ENCODE data around the gene TMEM132D.

Gene TMEM132D

GRCh38 chr12:129592449-129592848, 311.4 kb downstream of the TMEM132D start:
- H3K36me3 ChIP-seq (ENCODE audit: control insufficient read depth, insufficient read depth, low read length) = no peaks in the 10 kb centered on the region
- H3K4me1 ChIP-seq (ENCODE audit: control insufficient read depth, insufficient read depth, low read length) = no peaks in the 10 kb centered on the region
- no peak overlapping the region for H3K4me3 ChIP-seq (ENCODE audit: low read length)
- no peaks in the 10 kb centered on the region for H3K9me3 ChIP-seq (ENCODE audit: control insufficient read depth, low read length)
- no peaks in the 10 kb centered on the region for H3K27me3 ChIP-seq (ENCODE audit: control insufficient read depth, insufficient read depth, low read length)
- H3K9ac ChIP-seq (ENCODE audit: low read length) = no peak overlapping the region

GRCh38 chr12:129589503-129589902, 314.3 kb downstream of the TMEM132D start:
- H3K4me1 ChIP-seq (ENCODE audit: control insufficient read depth, insufficient read depth, low read length) = no peaks in the 10 kb centered on the region
- no peak overlapping the region for H3K9ac ChIP-seq (ENCODE audit: low read length)
- no peaks in the 10 kb centered on the region for H3K9me3 ChIP-seq (ENCODE audit: control insufficient read depth, low read length)
- H3K4me3 ChIP-seq (ENCODE audit: low read length) = no peak overlapping the region
- H3K27me3 ChIP-seq (ENCODE audit: control insufficient read depth, insufficient read depth, low read length) = no peaks in the 10 kb centered on the region
- no peaks in the 10 kb centered on the region for H3K36me3 ChIP-seq (ENCODE audit: control insufficient read depth, insufficient read depth, low read length)

GRCh38 chr12:129588142-129588541, 315.7 kb downstream of the TMEM132D start:
- H3K27me3 ChIP-seq (ENCODE audit: control insufficient read depth, insufficient read depth, low read length) = no peaks in the 10 kb centered on the region
- H3K4me3 ChIP-seq (ENCODE audit: low read length) = no peak overlapping the region
- H3K4me1 ChIP-seq (ENCODE audit: control insufficient read depth, insufficient read depth, low read length) = no peaks in the 10 kb centered on the region
- H3K9ac ChIP-seq (ENCODE audit: low read length) = no peak overlapping the region
- no peaks in the 10 kb centered on the region for H3K36me3 ChIP-seq (ENCODE audit: control insufficient read depth, insufficient read depth, low read length)
- no peaks in the 10 kb centered on the region for H3K9me3 ChIP-seq (ENCODE audit: control insufficient read depth, low read length)

GRCh38 chr12:129585296-129585695, 318.5 kb downstream of the TMEM132D start:
- Histone ChIP-seq H3K36me3 (ENCODE audit: control insufficient read depth, insufficient read depth, low read length) (no peaks in the 10 kb centered on the region), H3K4me3 (ENCODE audit: low read length) (no peak overlapping the region), H3K4me1 (ENCODE audit: control insufficient read depth, insufficient read depth, low read length) (no peaks in the 10 kb centered on the region), H3K9me3 (ENCODE audit: control insufficient read depth, low read length) (no peaks in the 10 kb centered on the region), H3K9ac (ENCODE audit: low read length) (no peak overlapping the region), H3K27me3 (ENCODE audit: control insufficient read depth, insufficient read depth, low read length) (no peaks in the 10 kb centered on the region)

GRCh38 chr12:129579879-129580278, 323.9 kb downstream of the TMEM132D start:
- H3K9me3 ChIP-seq (ENCODE audit: control insufficient read depth, low read length) = no peaks in the 10 kb centered on the region
- no peaks in the 10 kb centered on the region for H3K27me3 ChIP-seq (ENCODE audit: control insufficient read depth, insufficient read depth, low read length)
- H3K36me3 ChIP-seq (ENCODE audit: control insufficient read depth, insufficient read depth, low read length) = no peaks in the 10 kb centered on the region
- no peak overlapping the region for H3K4me3 ChIP-seq (ENCODE audit: low read length)
- H3K9ac ChIP-seq (ENCODE audit: low read length) = no peak overlapping the region
- H3K4me1 ChIP-seq (ENCODE audit: control insufficient read depth, insufficient read depth, low read length) = no peaks in the 10 kb centered on the region

- Histone ChIP-seq H3K4me1 (ENCODE audit: control insufficient read depth, insufficient read depth, low read length) (no peaks in the 10 kb centered on the region), H3K9ac (ENCODE audit: low read length) (no peak overlapping the region), H3K4me3 (ENCODE audit: low read length) (no peak overlapping the region), H3K9me3 (ENCODE audit: control insufficient read depth, low read length) (no peaks in the 10 kb centered on the region), H3K27me3 (ENCODE audit: control insufficient read depth, insufficient read depth, low read length) (no peaks in the 10 kb centered on the region), H3K36me3 (ENCODE audit: control insufficient read depth, insufficient read depth, low read length) (no peaks in the 10 kb centered on the region)
Measured at GRCh38 chr12:129571901-129572494, 331.8 kb downstream of the TMEM132D start.

- no peaks in the 10 kb centered on the region for H3K9me3 ChIP-seq (ENCODE audit: control insufficient read depth, low read length)
Measured at GRCh38 chr12:129570796-129571400, 332.9 kb downstream of the TMEM132D start.

GRCh38 chr12:129566800-129567199, 337.0 kb downstream of the TMEM132D start:
- Histone ChIP-seq H3K36me3 (ENCODE audit: control insufficient read depth, insufficient read depth, low read length) (no peaks in the 10 kb centered on the region), H3K4me3 (ENCODE audit: low read length) (no peak overlapping the region), H3K9ac (ENCODE audit: low read length) (no peak overlapping the region), H3K9me3 (ENCODE audit: control insufficient read depth, low read length) (no peaks in the 10 kb centered on the region), H3K4me1 (ENCODE audit: control insufficient read depth, insufficient read depth, low read length) (no peaks in the 10 kb centered on the region), H3K27me3 (ENCODE audit: control insufficient read depth, insufficient read depth, low read length) (no peaks in the 10 kb centered on the region)

More at GRCh38 chr12:129570796-129571400, 332.9 kb downstream of the TMEM132D start:
- Histone ChIP-seq H3K9ac (ENCODE audit: low read length) (no peak overlapping the region), H3K4me1 (ENCODE audit: control insufficient read depth, insufficient read depth, low read length) (no peaks in the 10 kb centered on the region), H3K36me3 (ENCODE audit: control insufficient read depth, insufficient read depth, low read length) (no peaks in the 10 kb centered on the region), H3K27me3 (ENCODE audit: control insufficient read depth, insufficient read depth, low read length) (no peaks in the 10 kb centered on the region), H3K4me3 (ENCODE audit: low read length) (no peak overlapping the region)

- no peaks in the 10 kb centered on the region for H3K4me1 ChIP-seq (ENCODE audit: control insufficient read depth, insufficient read depth, low read length)
- no peak overlapping the region for H3K4me3 ChIP-seq (ENCODE audit: low read length)
- H3K9me3 ChIP-seq (ENCODE audit: control insufficient read depth, low read length) = no peaks in the 10 kb centered on the region
- H3K9ac ChIP-seq (ENCODE audit: low read length) = no peak overlapping the region
- no peaks in the 10 kb centered on the region for H3K27me3 ChIP-seq (ENCODE audit: control insufficient read depth, insufficient read depth, low read length)
- no peaks in the 10 kb centered on the region for H3K36me3 ChIP-seq (ENCODE audit: control insufficient read depth, insufficient read depth, low read length)
Measured at GRCh38 chr12:129564768-129565167, 339.1 kb downstream of the TMEM132D start.

GRCh38 chr12:129563266-129563665, 340.6 kb downstream of the TMEM132D start:
- no peaks in the 10 kb centered on the region for H3K4me1 ChIP-seq (ENCODE audit: control insufficient read depth, insufficient read depth, low read length)
- no peak overlapping the region for H3K9ac ChIP-seq (ENCODE audit: low read length)
- H3K9me3 ChIP-seq (ENCODE audit: control insufficient read depth, low read length) = no peaks in the 10 kb centered on the region
- H3K27me3 ChIP-seq (ENCODE audit: control insufficient read depth, insufficient read depth, low read length) = no peaks in the 10 kb centered on the region
- no peak overlapping the region for H3K4me3 ChIP-seq (ENCODE audit: low read length)
- H3K36me3 ChIP-seq (ENCODE audit: control insufficient read depth, insufficient read depth, low read length) = no peaks in the 10 kb centered on the region

GRCh38 chr12:129561304-129561703, 342.5 kb downstream of the TMEM132D start:
- Histone ChIP-seq H3K4me1 (ENCODE audit: control insufficient read depth, insufficient read depth, low read length) (no peaks in the 10 kb centered on the region), H3K36me3 (ENCODE audit: control insufficient read depth, insufficient read depth, low read length) (no peaks in the 10 kb centered on the region), H3K4me3 (ENCODE audit: low read length) (no peak overlapping the region), H3K27me3 (ENCODE audit: control insufficient read depth, insufficient read depth, low read length) (no peaks in the 10 kb centered on the region), H3K9ac (ENCODE audit: low read length) (no peak overlapping the region), H3K9me3 (ENCODE audit: control insufficient read depth, low read length) (no peaks in the 10 kb centered on the region)

GRCh38 chr12:129559776-129560175, 344.0 kb downstream of the TMEM132D start:
- H3K9ac ChIP-seq (ENCODE audit: low read length) = no peak overlapping the region
- no peaks in the 10 kb centered on the region for H3K27me3 ChIP-seq (ENCODE audit: control insufficient read depth, insufficient read depth, low read length)
- H3K4me3 ChIP-seq (ENCODE audit: low read length) = no peak overlapping the region
- H3K4me1 ChIP-seq (ENCODE audit: control insufficient read depth, insufficient read depth, low read length) = no peaks in the 10 kb centered on the region
- no peaks in the 10 kb centered on the region for H3K9me3 ChIP-seq (ENCODE audit: control insufficient read depth, low read length)
- H3K36me3 ChIP-seq (ENCODE audit: control insufficient read depth, insufficient read depth, low read length) = no peaks in the 10 kb centered on the region
